Kidney glomerular epithelial cell (primary cell): ENCODE data around the gene UAP1L1.
"Not testable (repeated sequence)": the region's sequence is repeated elsewhere in the genome, so short reads cannot be mapped to it uniquely, and the experiment has no call there.

Experiments
- DNase-seq: peaks from one replicate; lab custom pipeline; 2025; lab: John Stamatoyannopoulos, UW

Gene UAP1L1

GRCh38 chr9:137057545-137057944, 19.8 kb upstream of the UAP1L1 start:
- DNase-seq, result no peak

GRCh38 chr9:137058521-137059234, 18.6 kb upstream of the UAP1L1 start:
- DNase-seq, result no peak

- DNase-seq, result no peak
Observed at GRCh38 chr9:137062384-137062783, 14.9 kb upstream of the UAP1L1 start.

DNA sequence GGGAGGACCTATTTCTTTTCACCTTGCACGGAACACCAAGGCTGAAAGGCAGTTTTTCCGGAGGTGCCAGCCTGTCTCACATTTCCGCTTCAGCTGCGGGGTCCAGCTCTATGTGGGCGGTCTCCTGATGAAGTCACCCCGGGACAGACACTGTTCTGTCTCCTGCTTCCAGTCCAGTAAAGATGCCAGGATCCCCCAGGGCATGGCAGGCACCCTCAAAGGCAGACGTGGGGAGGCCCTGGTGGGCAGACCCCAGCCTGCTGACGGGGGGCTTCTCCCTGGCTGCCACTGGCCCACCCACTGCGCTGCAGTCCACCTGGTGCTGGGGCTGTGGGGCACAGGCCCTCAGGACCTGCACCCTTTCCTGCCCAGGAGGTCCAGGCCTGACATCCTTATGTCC, 14.5 kb upstream of the UAP1L1 start:
- not testable (repeated sequence) for DNase-seq

DNA sequence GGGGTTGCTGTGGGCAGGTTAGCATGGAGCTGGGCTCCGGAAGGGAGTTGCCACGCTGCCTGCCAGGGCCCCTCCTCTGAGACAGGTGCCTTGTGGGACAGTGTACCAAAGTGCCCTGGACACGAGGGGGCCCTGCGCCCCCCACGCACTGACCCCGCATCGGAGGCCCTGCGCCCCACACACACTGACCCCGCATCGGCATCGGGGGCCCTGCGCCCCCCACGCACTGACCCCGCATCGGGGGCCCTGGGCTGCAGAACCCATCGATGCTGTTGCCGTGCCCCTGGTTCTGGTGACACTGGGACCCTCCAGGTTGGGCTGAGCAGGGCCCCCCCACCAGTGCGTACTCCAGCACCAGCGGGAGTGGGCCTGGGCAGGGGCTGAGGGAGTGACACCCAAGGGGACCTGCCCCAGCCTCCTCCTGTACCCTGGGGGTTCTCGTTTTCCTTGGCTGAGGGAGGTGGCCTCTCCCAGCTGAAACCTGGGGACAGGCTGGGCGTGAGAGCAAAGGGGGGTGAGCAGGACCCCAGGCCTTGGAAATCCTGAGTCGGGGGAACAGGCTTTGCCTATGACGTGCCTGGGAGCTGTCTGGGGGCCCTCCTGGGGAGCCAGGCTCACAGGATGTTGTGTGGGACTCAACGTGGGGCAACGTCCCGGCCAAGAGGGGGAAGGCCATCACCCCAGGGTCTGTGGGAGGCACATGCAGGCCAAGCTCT, 13.8 kb upstream of the UAP1L1 start:
- no peak for DNase-seq

GRCh38 chr9:137064027-137064879, 13.1 kb upstream of the UAP1L1 start:
- peak; percentile 40 for DNase-seq

DNA sequence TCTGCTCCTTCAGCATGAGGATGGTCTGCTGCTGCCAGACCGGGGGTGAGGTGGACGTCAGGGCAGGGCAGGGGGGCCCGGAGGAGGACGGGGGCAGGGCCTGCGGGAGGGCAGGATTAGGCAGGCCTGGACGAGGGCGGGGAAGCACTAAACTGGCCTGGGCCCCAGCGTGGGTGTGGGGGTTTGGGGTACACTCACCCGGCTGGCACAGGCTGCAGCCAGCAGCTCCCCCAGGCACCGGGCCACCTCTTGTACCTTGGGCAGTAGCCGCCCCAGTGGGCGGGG, 12.5 kb upstream of the UAP1L1 start:
- no peak for DNase-seq

DNA sequence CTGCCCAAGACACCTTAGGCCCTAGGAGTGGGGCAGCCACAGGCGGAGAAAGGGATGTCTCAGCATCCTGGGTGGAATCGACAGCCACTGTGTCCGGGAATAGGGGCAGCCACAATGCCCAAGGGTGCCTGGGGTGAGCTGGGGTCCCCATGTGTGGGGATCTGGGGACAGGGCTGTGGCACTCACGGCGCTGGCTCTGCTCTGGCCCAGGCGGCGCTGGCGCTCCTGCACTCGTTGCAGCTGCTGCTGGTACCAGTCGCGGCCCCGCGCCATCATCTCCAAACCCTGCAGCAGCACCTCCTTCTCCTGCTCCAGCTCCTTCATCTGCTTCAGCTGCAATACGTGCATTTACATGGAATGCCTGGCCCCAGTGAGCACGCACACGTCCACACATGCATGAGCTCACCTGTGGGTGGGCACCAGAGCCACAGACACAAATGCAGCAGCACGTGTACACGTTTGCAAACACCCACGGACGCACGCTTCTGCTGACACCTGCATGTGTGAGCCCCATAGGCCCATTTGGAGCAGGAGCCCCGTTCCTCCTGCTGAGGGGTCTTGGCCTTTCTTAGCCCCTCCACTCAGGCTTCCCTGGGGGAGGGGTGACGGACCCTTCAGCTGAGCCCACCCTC, 11.9 kb upstream of the UAP1L1 start:
- no peak for DNase-seq

GRCh38 chr9:137066096-137066861, 11.0 kb upstream of the UAP1L1 start:
- DNase-seq, result no peak

DNA sequence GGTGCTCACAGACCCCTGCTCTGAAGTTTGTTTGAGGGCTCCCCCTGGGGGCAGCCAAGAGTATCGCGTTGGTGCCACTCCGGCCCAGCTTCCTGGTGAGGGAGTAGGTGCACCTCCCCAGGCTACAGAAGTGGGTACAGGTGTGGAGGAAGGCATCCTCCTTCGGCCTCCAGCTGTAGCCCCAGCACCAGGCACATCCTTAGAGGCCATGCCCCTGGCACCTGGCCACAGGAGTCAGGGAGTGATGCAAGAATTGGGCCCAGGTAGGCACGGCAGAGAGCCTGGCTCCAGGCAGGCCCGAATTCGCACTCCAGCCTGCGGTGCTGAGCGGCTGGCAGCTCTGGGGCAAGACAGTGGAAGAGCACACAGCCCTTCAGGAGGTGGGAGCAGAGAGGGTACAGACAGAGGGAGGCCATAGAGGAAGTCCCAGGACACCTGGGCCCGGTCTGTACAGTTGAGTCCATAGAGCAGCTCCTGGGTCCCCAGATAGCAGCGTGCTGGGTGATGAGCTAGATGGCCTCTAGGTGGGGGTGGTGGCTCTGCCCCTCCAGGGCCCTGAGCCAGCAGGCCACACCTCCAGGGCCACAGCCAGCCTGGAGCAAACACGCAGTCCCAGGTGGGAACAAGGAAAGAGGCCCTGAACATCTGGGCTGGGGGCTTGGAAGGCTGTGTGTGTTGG, 9.3 kb upstream of the UAP1L1 start:
- DNase-seq, result peak; percentile 47

GRCh38 chr9:137068539-137069507, 8.5 kb upstream of the UAP1L1 start:
- no peak for DNase-seq

DNA sequence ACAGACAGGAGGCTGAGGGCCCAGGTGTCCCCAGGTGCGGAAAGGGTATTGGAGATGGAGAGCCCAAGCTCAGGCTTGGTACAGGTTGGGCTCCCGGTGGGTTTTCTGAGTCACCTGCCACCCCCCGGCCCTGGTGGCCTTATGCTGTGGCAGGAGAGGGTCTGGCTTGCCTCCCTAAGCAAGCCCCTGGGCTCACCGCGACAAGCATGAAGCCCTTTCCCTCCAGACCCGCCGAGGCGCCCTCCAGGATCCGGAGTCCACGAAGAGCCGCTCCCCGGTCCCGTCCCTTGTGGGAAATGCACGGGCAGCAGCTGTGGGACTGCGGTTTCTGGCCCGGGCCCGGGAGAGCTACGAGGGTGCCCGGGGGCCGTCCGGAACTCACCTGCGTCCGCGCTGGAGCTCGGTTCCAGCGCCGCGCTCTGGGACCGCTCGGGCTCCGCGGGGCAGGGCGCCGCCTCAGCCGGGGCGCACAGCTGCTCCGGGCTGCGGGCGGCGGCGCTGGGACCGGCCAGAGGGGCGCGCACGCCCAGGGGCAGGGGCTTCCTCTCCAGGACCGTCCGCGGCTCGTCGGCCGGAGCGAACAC, 7.7 kb upstream of the UAP1L1 start:
- DNase-seq, result no peak

DNA sequence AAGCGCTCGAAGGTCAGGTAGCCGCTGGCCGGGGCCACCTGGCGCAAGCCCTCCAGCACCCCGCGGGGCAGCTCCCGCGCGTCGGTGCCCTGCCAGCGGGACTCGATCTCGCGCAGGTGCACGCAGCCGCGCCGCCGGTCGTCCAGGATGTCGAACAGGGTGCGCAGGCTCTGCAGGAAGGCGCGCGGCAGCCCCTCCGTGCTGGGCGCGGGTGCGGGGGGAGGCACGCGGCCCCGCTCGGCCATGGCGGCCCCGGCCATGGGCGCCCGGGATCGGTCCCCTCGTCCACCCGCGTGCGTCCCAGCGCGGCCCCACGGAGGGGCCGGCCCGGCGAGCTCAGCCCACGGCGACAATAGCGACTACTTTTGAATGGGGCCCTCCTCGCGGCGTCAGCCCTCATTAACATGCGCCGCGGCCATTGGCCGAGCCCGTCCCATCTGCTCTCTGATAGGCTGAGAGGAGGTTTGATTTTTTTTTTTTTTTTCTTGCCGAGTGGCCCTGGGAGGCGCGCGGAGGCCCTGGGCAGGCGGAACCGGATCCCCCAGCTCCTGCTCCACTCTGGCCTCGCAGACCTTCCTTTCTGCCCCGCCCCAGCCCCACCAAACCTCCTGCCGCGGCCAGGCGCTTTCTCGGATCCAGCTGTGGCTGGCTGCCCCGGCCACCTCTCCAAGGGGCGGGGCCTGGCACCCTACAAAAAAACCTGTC, 7.0 kb upstream of the UAP1L1 start, which contains the start of gene SAPCD2:
SAPCD2 (minus strand) TSS at position 357 of the 705 bp plus-strand sequence; CDS start at position 260, 97 bp downstream.
- peak; percentile 74 for DNase-seq

GRCh38 chr9:137070906-137071275, 6.4 kb upstream of the UAP1L1 start:
- DNase-seq, result no peak

DNA sequence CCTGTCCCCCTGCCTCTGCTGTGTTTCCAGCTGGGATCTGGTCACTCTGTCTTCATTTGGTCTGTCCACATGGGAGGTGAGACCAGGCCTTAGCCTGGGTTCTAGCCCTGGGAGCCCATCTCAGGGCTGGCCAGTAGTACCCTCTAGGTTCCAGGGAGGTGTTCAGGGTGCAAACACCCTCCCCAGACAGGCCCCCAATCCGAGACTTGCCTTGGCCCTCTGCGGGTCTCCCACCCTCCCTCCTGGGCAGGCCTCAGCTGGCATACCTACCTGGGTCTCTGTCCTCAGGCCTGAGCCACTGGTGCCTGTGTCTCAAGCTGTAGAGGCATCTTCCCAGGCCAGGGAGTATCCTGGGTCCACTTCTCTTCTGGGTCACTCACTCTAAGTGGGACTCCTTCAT, 6.0 kb upstream of the UAP1L1 start:
- DNase-seq, result no peak

DNA sequence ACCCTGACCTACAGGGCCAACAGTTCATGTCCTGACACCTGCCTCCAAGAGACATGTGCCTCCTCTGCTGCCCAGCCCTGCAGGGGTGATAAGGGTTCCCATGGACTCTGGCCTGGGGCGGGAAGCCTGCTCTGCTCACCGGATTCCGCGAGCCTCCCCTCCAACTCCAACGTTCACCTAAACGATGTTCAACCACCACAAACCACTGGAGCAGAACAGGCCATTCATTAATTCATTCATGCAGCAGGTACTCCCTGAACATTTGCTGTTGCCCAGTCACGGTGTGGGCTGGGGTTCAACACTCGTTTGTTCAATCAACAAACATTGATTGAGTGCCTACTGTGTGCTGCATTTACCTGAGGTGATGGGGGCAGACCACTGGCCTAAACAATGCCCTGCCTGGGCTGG, 3.3 kb upstream of the UAP1L1 start:
- DNase-seq, result no peak

- no peak for DNase-seq
Observed at GRCh38 chr9:137074657-137075274, 2.6 kb upstream of the UAP1L1 start.

GRCh38 chr9:137075275-137075775, 2.0 kb upstream of the UAP1L1 start:
- no peak for DNase-seq
